HG03064 (cell line): Measurements from ENCODE around the gene MRGPRG.

Experiments used
- ATAC-seq: cut with Tn5 transposase; IDR thresholded peaks from one replicate; pipeline ENCODE4 v1.9.1; 2021; ENCODE audit warnings: low read depth; ENCODE audit not compliant: unreplicated experiment

Gene MRGPRG

GRCh38 chr11:3213659-3214419, 4.8 kb downstream of the MRGPRG start:
- no peak for ATAC-seq

GRCh38 chr11:3208272-3208671, 10.3 kb downstream of the MRGPRG start:
- ATAC-seq, result no peak

GRCh38 chr11:3207526-3208189, 11.0 kb downstream of the MRGPRG start:
- ATAC-seq, result no peak

- ATAC-seq, result no peak
These were observed 11.8 kb downstream of the MRGPRG start for GRCh38 chr11:3206922-3207204.

- ATAC-seq, result no peak
These were observed 12.3 kb downstream of the MRGPRG start for GRCh38 chr11:3206156-3206921.

GRCh38 chr11:3205261-3206155, 13.1 kb downstream of the MRGPRG start:
- no peak for ATAC-seq

GRCh38 chr11:3204141-3205015, 14.2 kb downstream of the MRGPRG start:
- no peak for ATAC-seq

GRCh38 chr11:3203221-3204043, 15.2 kb downstream of the MRGPRG start:
- no peak for ATAC-seq

- no peak for ATAC-seq
These were observed 15.9 kb downstream of the MRGPRG start for GRCh38 chr11:3202759-3203158.

GRCh38 chr11:3202305-3202704, 16.3 kb downstream of the MRGPRG start:
- ATAC-seq, result no peak

GRCh38 chr11:3201677-3202181, 16.9 kb downstream of the MRGPRG start:
- ATAC-seq, result no peak

- ATAC-seq, result no peak
These were observed 17.5 kb downstream of the MRGPRG start for GRCh38 chr11:3201112-3201581.

GRCh38 chr11:3200388-3201111, 18.1 kb downstream of the MRGPRG start:
- ATAC-seq, result no peak

- no peak for ATAC-seq
These were observed 18.9 kb downstream of the MRGPRG start for GRCh38 chr11:3199537-3200295.

- no peak for ATAC-seq
These were observed 19.8 kb downstream of the MRGPRG start for GRCh38 chr11:3198815-3199214.

- no peak for ATAC-seq
These were observed 20.6 kb downstream of the MRGPRG start for GRCh38 chr11:3197878-3198528.
